Measurements from ENCODE around the gene ANKDD1A. TPM values are rescaled to one million over a fixed set of nuclear protein-coding genes. Genes with fewer than 3 reads are reported as not detected.

ANKDD1A gene
- 3.5 and 7.0 TPM in 2 replicates for total RNA-seq

DNA sequence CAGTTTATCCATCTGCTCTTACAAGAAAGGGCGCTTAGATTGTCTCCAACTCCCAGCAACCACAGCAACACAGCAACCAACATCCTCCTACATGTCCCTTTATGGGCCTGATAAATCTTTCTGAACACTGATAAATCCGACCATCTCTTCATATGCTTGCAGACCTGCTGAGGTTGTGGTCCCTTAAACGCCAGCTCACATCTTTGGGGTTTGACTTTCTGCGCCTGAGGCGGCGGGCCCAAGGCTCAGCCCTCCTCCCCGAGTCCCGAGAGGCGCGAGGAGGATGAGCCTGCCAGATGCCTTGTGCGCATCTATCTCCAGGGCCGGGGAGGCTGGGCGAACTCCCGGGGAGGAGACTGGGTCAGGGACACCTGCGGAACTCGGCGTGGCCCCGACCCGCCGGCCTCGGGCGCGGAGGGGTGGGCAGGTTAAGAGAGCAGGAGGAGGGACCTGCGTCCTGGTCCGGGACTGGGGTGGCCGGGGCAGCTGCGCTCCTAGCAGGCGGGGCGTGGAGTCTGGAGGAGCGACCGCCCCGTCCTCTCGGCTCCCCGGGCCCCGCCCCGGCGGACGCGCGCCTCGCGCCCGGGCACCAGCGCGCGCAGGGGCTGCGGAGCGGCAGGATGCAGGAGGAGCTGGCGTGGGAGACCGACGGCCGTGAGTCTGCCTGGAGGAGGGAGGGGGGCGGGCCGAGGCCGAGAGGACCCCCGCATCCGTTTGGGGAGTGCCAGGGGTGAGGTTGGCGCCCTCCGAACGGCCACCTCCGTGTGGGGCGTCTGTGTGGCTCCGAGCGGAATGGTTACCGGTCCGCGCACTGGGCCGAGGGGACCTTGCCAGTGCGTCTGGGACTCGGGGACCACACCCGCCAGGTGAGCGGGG is at the start of gene ANKDD1A:
TSS of gene ANKDD1A (plus strand) at position 592 of the 876 bp plus-strand sequence. CDS start at position 621, 29 bp downstream.

DNA sequence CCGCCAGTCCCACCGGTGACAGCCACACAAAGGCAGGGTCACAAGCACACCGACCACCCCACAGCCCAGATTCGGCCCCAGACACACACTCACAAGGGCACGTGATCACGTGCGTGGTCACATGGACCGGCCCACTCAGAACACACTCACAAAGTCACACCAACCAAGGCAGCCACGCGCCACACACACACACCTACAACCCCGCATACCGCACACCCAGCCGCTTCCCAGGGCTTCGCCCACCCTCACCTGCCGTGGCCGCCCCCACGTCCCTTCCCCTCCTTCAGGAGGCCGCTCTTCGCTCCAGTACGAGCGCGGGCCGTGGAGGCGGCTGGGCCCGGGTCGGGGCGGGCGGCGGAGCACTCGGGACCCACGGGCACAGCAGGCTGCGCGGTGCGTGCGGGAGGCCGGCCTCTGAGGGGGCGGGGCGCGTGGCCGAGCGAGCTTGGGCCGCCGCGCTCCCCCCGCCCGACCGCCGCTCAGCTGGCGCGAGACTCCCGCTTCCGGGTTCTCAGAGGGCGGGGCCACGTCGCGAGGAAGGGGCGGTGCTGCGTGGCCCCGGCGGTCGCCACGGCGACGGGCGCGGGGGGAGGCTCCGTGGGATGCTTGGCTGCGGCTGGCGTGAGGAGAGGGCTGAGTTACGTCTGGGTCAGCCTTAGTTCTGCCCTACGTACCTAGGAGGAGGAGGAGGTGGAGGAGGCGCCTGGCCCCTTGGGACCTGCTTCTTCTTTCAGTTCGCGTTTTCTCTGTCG is 77.9 kb downstream of the ANKDD1A start, which contains the start of gene SPG21:
TSS of gene SPG21 (minus strand) at position 499 of the 752 bp plus-strand sequence. CDS start 6,345 bp downstream, outside the sequence.

Other genes with a start within 250 kb of the ANKDD1A start
- 0.22 TPM in 1 of 2 replicates, not detected in the other for gene RBPMS2, start 136.3 kb upstream of the ANKDD1A start, total RNA-seq
- gene PIF1, start 86.3 kb upstream of the ANKDD1A start, total RNA-seq, result 2.6 and 23.6 TPM in 2 replicates
- 35.7 and 39.7 TPM in 2 replicates for gene PLEKHO2, start 70.0 kb upstream of the ANKDD1A start, total RNA-seq
- 98.7 and 101 TPM in 2 replicates for gene SPG21, start 78.0 kb downstream of the ANKDD1A start, total RNA-seq
- gene MTFMT, start 117.7 kb downstream of the ANKDD1A start, total RNA-seq, result 16.4 and 29.8 TPM in 2 replicates
- gene SLC51B, start 133.5 kb downstream of the ANKDD1A start, total RNA-seq, result not detected in 2 replicates
- gene RASL12, start 156.1 kb downstream of the ANKDD1A start, total RNA-seq, result 0.22 and 1.6 TPM in 2 replicates
- gene KBTBD13, start 164.8 kb downstream of the ANKDD1A start, total RNA-seq, result not detected in 2 replicates
- 2.1 and 2.2 TPM in 2 replicates for gene UBAP1L, start 203.3 kb downstream of the ANKDD1A start, total RNA-seq
- gene PDCD7, start 221.9 kb downstream of the ANKDD1A start, total RNA-seq, result 15.1 and 26.1 TPM in 2 replicates

Data from placental pericyte (primary cell).